Ishikawa (cell line): ENCODE data around the gene NEDD4L.

Experiments
- CEBPB ChIP-seq: IDR thresholded peaks from 2 replicates; pipeline ENCODE4 v1.6.1; 2012
- CREB1 ChIP-seq: IDR thresholded peaks from 2 replicates; pipeline ENCODE4 v1.6.1; 2012; ENCODE audit warnings: low read depth
- EGR1 ChIP-seq: IDR thresholded peaks from 2 replicates; pipeline ENCODE4 v1.6.1; 2012
- EP300 ChIP-seq: IDR thresholded peaks from 2 replicates; pipeline ENCODE4 v1.6.1; 2012; ENCODE audit warnings: borderline replicate concordance
- FOXM1 ChIP-seq: IDR thresholded peaks from 2 replicates; pipeline ENCODE4 v1.6.1; 2012; ENCODE audit warnings: low read depth, borderline replicate concordance
- NFIC ChIP-seq: IDR thresholded peaks from 2 replicates; pipeline ENCODE4 v1.6.1; 2012
- RAD21 ChIP-seq: IDR thresholded peaks from 2 replicates; pipeline ENCODE4 v1.6.1; 2012; ENCODE audit warnings: low read depth
- REST ChIP-seq: IDR thresholded peaks from 2 replicates; pipeline ENCODE4 v1.6.1; 2012; ENCODE audit warnings: low read depth, mild to moderate bottlenecking
- TAF1 ChIP-seq: IDR thresholded peaks from 2 replicates; pipeline ENCODE4 v1.6.1; 2012; ENCODE audit warnings: low read depth, mild to moderate bottlenecking
- TCF12 ChIP-seq: IDR thresholded peaks from 2 replicates; pipeline ENCODE4 v1.6.1; 2012; ENCODE audit warnings: low read depth
- TEAD4 ChIP-seq: IDR thresholded peaks from 2 replicates; pipeline ENCODE4 v1.6.1; 2012
- YY1 ChIP-seq: IDR thresholded peaks from 2 replicates; pipeline ENCODE4 v1.6.1; 2012; ENCODE audit warnings: low read depth
- ZBTB7A ChIP-seq: IDR thresholded peaks from 2 replicates; pipeline ENCODE4 v1.6.1; 2012; ENCODE audit warnings: low read depth
- TF ChIP-seq, protein P1 (sequence below): IDR thresholded peaks from 2 replicates; pipeline ENCODE4 v1.6.1; 2012
- TF ChIP-seq, protein P2 (sequence below): IDR thresholded peaks from 2 replicates; pipeline ENCODE4 v1.6.1; 2012

Gene NEDD4L

GRCh38 chr18:58337686-58338085 lies 293.7 kb downstream of the NEDD4L start:
- TF ChIP-seq, protein P1, sequence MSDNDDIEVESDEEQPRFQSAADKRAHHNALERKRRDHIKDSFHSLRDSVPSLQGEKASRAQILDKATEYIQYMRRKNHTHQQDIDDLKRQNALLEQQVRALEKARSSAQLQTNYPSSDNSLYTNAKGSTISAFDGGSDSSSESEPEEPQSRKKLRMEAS, result no peak
- TF ChIP-seq, protein P2, sequence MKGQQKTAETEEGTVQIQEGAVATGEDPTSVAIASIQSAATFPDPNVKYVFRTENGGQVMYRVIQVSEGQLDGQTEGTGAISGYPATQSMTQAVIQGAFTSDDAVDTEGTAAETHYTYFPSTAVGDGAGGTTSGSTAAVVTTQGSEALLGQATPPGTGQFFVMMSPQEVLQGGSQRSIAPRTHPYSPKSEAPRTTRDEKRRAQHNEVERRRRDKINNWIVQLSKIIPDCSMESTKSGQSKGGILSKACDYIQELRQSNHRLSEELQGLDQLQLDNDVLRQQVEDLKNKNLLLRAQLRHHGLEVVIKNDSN, result no peak
- TF ChIP-seq CREB1 (no peak), NFIC (no peak), ZBTB7A (no peak), TCF12 (no peak), EP300 (no peak), REST (no peak), YY1 (no peak), TEAD4 (no peak), CEBPB (no peak)

DNA sequence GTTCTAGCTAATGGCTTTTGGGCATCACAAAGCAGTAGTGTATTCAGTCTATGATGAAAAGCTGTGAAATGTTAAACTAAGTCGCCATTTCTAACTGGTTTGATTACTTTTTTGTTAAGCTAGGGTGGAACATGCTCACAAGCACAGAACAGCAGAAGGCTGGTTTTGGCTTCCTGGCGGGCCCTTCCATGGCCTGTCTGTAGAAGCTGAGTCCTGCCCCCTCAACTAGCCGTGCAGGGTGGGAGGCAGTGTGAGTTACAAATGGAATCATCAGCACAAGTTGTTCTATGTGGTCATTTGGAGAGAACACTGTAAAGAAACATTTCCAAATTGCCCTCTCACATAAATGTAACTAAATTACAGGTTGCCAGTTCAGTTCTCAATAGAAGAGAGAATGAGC lies 294.1 kb downstream of the NEDD4L start:
- TF ChIP-seq CREB1, result no peak
- TF ChIP-seq TAF1, result no peak
- TF ChIP-seq NFIC, result no peak
- no peak for TF ChIP-seq TCF12
- TF ChIP-seq ZBTB7A, result no peak
- no peak for TF ChIP-seq FOXM1
- no peak for TF ChIP-seq CEBPB
- TF ChIP-seq EP300, result no peak
- TF ChIP-seq, protein P2, result no peak
- no peak for TF ChIP-seq TEAD4

DNA sequence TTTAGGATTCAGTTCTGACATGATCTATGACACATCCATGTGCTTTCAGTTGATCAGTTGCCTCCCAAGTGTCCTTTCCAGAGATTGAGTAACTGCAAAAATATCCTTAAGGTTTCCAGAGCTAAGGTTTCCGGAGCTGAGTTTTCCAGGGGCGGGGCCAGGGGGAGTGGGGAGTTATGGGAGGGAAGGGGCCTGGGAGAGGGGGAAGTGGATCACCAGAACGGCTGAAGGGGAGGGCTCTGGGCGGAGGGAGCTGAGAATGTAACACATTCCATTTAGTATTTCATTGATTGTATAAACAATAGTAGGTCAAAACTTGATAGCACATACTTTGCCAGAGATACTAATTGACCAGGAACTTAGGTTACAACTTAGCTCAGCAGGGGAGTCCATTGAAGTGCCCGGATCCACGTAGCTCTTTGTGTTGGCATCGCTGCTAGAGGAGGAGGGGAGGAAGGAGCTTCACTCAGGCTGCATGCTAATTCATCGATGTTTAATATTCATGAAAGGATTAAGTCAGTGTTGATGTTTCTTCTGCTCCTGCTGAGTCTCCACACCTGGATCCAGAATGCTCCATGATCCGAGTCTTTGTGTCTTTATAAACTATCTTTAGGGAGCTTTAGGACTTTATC lies 295.1 kb downstream of the NEDD4L start:
- no peak for TF ChIP-seq RAD21
- TF ChIP-seq YY1, result no peak
- no peak for TF ChIP-seq FOXM1
- no peak for TF ChIP-seq NFIC
- no peak for TF ChIP-seq CREB1
- TF ChIP-seq EP300, result no peak
- no peak for TF ChIP-seq TEAD4
- TF ChIP-seq ZBTB7A, result no peak
- TF ChIP-seq TAF1, result no peak
- TF ChIP-seq TCF12, result no peak
- no peak for TF ChIP-seq REST
- TF ChIP-seq EGR1, result no peak
- TF ChIP-seq, protein P2, result no peak
- TF ChIP-seq CEBPB, result no peak

GRCh38 chr18:58339890-58340289 lies 295.9 kb downstream of the NEDD4L start:
- no peak for TF ChIP-seq TCF12
- no peak for TF ChIP-seq EGR1
- no peak for TF ChIP-seq CREB1
- no peak for TF ChIP-seq ZBTB7A
- no peak for TF ChIP-seq TAF1
- TF ChIP-seq YY1, result no peak
- no peak for TF ChIP-seq CEBPB
- TF ChIP-seq, protein P1, result no peak
- TF ChIP-seq EP300, result no peak
- no peak for TF ChIP-seq NFIC
- no peak for TF ChIP-seq RAD21
- TF ChIP-seq, protein P2, result no peak
- TF ChIP-seq FOXM1, result no peak

- TF ChIP-seq, protein P1, result no peak
- TF ChIP-seq CEBPB, result peak; percentile 82
Observed at GRCh38 chr18:58341916-58342315, 297.9 kb downstream of the NEDD4L start.
